NCI-H2081 treated with DMSO at 0.1 percent for 48 hours (cell line): Measurements from ENCODE around the gene WSB2.

Experiments used
- DNase-seq: peaks from one replicate; lab custom pipeline; 2025; lab: John Stamatoyannopoulos, UW

WSB2 gene

GRCh38 chr12:117994551-117995438 is 66.2 kb downstream of the WSB2 start:
- no peak for DNase-seq

- DNase-seq: no peak
Observed at GRCh38 chr12:117986705-117987469, 74.1 kb downstream of the WSB2 start.

GRCh38 chr12:117985182-117985581 is 75.8 kb downstream of the WSB2 start:
- DNase-seq: no peak
